GM21360 (cell line): Measurements from ENCODE around the gene S1PR5.
"Not testable (repeated sequence)": the region's sequence is repeated elsewhere in the genome, so short reads cannot be mapped to it uniquely, and the experiment has no call there.

Source experiments
- ATAC-seq: cut with Tn5 transposase; IDR thresholded peaks from one replicate; pipeline ENCODE4 v1.9.1; 2021; ENCODE audit warnings: mild to moderate bottlenecking, moderate library complexity; ENCODE audit not compliant: unreplicated experiment

Gene S1PR5, protein sequence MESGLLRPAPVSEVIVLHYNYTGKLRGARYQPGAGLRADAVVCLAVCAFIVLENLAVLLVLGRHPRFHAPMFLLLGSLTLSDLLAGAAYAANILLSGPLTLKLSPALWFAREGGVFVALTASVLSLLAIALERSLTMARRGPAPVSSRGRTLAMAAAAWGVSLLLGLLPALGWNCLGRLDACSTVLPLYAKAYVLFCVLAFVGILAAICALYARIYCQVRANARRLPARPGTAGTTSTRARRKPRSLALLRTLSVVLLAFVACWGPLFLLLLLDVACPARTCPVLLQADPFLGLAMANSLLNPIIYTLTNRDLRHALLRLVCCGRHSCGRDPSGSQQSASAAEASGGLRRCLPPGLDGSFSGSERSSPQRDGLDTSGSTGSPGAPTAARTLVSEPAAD

DNA sequence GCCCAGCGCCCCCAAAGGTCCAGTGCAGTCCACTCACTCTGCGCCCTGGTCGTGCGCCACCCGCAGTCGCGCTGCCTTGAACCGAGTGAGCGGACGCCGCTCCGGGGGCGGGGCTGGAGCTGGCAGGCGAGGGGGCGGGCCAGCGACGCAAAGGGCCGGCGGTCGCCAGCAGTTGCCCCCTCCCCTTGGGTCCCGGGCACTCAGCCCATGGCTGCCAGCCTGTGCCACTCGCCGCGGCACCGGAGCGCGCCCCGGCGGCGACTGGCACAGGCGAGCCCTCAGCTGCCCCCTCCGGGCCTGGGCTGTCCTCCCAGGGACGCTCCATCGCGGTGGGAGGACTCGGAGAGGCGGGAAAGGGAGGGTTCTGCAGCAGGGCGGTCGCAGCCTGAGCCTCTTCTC lies at the start of gene S1PR5:
Gene S1PR5 (minus strand): TSS at position 87 of the 399 bp plus-strand sequence. CDS start 2,436 bp downstream, outside the sequence.
- ATAC-seq, result no peak

DNA sequence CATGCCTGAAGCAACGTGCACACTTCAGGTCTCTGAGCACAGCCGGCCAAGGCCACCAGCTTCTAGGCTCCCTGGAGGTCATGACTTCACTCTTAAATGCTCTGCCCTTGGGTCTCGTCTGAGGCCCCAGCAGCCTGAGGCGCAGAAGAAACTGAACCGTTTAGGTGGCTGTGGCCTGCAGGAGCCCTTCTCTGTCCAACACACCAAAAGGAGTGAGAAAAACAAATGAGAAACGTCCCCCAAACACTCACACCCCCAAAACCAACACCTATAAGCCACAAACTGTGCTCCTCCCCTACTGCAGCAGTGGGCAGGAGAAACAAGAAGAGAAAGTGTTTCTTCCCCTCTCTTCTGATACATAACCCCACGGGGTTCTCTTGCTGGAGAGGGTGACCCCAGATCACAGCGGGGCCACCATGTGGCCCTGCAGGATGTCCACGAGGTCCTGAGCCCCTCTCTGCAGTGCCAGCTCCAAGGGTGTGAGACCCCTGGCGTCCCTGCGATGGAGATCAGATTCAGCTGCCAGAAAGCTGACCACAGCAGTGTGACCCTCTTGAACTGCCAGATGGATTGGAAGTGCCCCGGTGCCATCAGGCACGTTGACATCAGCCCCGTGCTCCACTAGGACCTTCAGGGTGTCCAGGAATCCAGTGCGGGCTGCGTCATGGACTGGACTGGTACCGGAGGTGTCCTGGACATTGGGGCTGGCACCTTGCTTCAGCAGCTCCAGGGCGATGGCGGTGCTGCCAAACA lies 49.6 kb upstream of the S1PR5 start:
- ATAC-seq, result no peak

DNA sequence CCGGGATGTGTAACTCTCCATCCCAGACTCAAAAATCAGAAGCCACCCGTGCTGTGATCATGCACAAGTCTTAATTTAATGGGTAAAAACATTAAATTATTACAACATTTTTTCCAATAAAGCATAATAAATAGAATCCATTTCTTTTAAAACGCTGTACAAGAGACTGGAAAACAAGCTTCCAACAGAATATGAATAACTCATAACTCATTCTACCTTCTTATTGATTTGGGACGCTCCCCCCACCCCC lies 49.1 kb upstream of the S1PR5 start:
- no peak for ATAC-seq

- ATAC-seq, result peak; percentile 45
Measured at GRCh38 chr19:10565567-10566407, 48.5 kb upstream of the S1PR5 start, which contains the start of gene KRI1. TSS of gene KRI1 (minus strand) at chr19:10566010. CDS start at chr19:10565999, 11 bp downstream.

DNA sequence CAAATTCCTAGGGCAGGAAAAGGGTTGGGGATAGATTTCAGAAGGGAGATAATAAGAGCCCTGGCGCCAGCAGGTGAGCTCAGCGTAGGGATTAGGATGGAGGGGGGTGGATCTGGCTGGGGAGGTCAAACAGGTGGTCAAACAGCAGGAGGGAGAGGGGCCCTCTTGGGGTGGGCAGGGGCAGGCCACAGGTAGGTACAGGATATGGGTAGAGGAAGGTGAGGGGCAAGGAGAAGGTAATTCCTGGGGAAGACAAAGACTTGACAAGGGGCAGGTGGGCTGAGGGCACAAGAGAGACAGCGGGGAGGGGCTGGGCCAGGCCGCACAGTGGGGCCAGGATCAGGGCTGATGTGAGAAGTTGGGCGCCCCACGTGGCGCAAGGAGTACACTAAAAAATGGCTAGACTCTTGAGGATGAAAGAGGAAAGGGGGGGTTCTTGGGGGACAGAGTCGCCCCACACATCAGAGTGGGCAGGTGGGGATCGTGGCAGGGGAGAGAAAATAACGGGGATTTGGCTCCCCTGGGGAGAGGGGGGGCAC lies 47.9 kb upstream of the S1PR5 start:
- ATAC-seq, result no peak

DNA sequence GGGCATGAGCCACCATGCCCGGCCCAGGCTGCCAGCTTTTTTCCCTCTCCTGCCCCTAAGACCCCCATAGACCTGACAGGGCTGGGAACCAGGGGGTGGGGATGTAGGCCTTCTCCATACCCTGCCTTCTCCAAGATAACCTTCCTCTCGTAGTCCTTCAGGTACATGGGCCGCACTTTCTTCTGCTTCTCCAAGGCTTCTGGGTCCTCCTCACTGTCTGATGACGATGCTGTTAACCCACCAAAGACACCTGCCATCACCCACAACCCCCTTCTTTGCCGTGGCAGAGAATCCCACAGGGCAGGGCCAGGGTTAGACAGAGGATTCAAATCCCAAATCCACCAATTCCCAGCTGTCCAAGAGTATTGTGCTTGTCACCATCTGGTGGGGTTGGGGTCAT lies 45.4 kb upstream of the S1PR5 start:
- no peak for ATAC-seq

DNA sequence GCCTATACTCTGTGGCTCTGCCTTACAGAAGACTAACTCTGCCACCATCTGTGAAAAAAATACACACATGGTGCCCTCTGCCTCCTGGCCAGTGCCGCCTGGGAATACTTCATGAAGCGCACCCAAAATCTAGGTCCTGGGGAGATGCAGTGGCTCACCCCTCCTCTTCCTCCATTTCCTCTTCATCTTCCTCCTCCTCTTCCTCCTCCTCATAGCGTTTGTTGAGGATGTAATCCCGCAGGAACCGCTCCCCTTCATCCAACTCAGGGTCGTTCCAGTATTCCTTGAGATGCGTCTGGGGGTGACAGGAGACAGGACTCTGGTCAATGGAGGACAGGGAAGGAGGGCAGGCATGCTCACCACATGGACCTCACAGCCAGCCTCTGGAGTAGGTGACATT lies 42.9 kb upstream of the S1PR5 start:
- no peak for ATAC-seq

DNA sequence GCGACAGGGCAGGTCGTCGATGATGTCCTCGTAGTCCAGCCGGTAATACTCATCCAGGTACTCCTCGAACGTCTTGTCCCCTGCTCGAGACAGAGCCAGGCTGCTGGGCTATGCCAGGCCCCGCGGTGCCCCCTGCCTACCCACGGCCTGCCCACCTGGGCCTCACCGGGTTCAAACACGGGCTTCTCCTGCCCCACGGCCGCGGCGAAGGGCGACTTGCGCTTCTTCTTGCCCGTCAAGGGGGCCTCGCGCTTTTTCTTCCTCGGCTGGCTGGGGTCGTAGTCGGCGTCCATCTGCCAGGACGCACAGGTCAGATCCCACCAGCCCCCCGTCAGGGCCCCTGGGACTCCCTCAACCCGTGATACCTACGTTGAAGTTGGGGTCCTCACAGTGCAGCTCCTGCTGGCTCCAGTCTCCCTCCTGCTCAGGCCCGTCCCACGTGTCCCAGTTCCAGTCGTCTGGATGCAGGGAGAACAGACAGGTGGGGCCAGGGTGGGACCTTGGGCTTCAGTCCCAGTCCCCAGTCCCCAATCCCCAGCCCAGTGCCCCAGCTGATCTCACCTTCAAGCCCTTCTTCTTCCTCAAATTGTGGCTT lies 40.5 kb upstream of the S1PR5 start:
- ATAC-seq, result no peak

DNA sequence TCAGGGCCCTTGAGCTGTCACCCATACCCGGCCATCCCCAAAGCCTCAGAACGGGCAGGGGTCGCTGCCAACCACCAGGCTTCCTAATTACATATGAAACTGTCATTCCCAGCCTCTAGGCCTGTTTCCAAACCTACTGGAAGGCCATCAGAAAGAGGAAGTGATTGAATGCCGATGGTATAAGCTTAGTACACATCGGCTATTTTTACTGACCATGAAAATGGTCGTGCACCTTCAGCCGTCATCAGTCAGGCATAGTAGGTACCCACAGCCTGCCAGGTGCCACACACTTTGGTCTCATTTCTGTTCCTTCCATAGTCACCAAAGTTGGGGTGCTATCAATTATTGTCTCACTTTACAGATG lies 38.3 kb upstream of the S1PR5 start:
- ATAC-seq, result no peak

GRCh38 chr19:10554760-10555609 lies 37.7 kb upstream of the S1PR5 start:
- no peak for ATAC-seq

- no peak for ATAC-seq
Measured at GRCh38 chr19:10553943-10554381, 36.7 kb upstream of the S1PR5 start.

- no peak for ATAC-seq
Measured at GRCh38 chr19:10553087-10553667, 35.9 kb upstream of the S1PR5 start.

DNA sequence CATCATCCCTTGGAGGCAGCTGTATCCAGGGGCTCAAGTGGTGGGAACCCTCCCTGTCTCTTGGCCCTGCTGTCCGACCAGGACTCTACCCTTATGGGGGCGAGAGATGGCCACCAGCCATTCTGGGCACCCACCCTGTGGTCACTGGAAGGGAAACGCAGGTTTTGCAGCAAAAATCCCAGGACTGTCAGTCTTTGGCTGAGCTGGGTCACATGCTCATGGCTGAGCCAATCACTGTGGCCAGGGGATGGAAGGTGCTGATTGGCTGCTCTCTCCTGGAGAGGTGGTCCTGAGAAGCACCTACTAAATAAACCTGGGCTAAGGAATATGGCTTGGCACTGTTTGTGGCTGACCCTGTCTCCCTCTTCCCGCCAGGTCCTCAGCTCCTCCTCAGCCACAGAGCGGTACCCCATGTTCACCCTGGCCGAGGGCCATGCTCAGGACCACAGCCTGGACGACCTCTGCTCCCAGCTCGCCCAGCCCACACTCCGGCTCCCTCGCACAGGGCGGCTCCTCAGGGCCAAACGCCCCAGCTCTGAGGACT lies 35.3 kb upstream of the S1PR5 start:
- no peak for ATAC-seq

GRCh38 chr19:10551698-10552301 lies 34.6 kb upstream of the S1PR5 start:
- ATAC-seq, result no peak

DNA sequence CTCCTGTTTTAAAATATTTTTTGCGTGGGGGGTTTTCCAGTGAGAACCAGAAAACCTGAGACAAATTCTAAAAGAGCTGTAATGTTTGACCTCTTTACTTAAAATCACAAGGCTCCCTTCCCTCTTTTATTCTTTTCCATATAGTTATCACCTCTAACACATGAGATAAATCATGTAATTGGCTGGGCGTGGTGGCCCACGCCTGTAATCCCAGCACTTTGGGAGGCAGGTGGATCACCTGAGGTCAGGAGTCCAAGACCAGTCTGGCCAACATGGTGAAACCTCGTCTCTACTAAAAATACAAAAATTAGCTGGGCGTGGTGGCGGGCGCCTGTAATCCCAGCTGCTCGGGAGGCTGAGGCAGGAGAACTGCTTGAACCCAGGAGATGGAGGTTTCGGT lies 33.8 kb upstream of the S1PR5 start:
- ATAC-seq, result not testable (repeated sequence)

GRCh38 chr19:10550336-10550735 lies 33.1 kb upstream of the S1PR5 start:
- no peak for ATAC-seq

DNA sequence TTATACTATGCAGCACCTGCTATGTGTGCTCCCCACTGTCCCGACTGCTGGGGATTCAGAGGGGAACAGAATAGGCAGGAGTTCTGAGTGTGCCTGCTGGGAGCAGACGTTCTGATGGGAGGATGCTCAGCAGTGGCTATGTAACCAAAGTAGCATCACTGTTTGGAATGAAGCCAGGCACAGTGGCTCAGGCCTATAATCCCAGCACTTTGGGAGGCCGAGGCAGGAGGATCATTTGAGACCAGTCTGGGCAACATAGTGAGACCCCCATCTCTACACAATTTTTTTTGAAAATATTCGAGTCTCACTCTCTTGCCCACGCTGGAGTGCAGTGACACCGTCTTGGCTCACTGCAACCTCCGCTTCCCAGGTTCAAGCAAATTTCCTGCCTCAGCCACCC lies 32.5 kb upstream of the S1PR5 start:
- ATAC-seq, result no peak

DNA sequence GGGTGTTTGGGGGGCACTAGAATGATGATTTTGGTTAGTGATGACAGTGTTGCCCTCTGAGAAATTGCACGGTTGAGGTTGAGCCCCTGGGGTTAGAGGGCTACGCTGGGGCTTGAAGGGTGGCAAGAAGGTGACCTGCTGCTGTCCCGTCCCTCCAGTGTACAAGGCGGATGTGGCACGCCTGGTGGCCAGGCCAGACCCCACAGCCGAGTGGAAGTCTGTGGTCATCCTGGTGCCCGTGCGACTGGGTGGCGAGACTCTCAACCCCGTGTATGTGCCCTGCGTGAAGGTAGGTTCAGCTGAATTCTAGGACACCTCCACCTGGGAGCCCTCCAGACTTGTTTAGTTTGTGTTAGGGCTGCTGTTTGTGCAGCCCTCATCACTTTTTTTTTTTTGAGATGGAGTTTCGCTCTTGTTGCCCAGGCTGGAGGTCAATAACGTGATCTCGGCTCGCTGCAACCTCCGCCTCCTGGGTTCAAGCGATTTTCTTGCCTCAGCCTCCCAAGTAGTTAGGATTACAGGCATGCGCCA lies 31.6 kb upstream of the S1PR5 start:
- ATAC-seq, result no peak

- no peak for ATAC-seq
Measured at GRCh38 chr19:10546817-10547216, 29.6 kb upstream of the S1PR5 start.
